OCI-LY7 (cell line): ENCODE measurements around the gene DPF3.

ENCODE experiments used
- CTCF ChIP-seq: fragments of 200-600 bp; sonication (generic); conservative IDR thresholded peaks from 2 replicates; pipeline ENCODE4 v1.5.1; 2014; ENCODE audit warnings: mild to moderate bottlenecking, antibody characterized with exemption, low read length, moderate library complexity, mixed read lengths
- EZH2phosphoT487 ChIP-seq: fragments of 200-600 bp; sonication (generic); IDR thresholded peaks from 2 replicates; pipeline ENCODE4 v1.6.1; 2018; ENCODE audit warnings: low read depth, borderline replicate concordance, mild to moderate bottlenecking, mixed run types, antibody characterized with exemption, low read length, moderate library complexity, mixed read lengths

- TF ChIP-seq CTCF (no peak), EZH2phosphoT487 (no peak)
Measured at GRCh38 chr14:72715850-72716228, 178.1 kb downstream of the DPF3 start.
